H1 (cell line): ENCODE measurements around the gene CTDP1. TPM values are rescaled to one million over a fixed set of nuclear protein-coding genes. Genes with fewer than 3 reads are reported as not detected.

Source experiments
- EGR1 ChIP-seq: IDR thresholded peaks from 2 replicates; pipeline ENCODE4 v1.6.1; 2011; ENCODE audit warnings: low read depth, low read length, borderline replicate concordance
- JUN ChIP-seq: IDR thresholded peaks from 2 replicates; pipeline ENCODE4 v1.6.1; 2011; ENCODE audit warnings: low read depth, mild to moderate bottlenecking, improper control_type of control experiment, low read length
- KDM4A ChIP-seq: IDR thresholded peaks from one replicate; pipeline ENCODE4 v1.7.1; 2012; ENCODE audit warnings: low read depth, mild to moderate bottlenecking, moderate library complexity, low read length, inconsistent platforms; ENCODE audit not compliant: severe bottlenecking
- SIN3A ChIP-seq, 2 experiments: IDR thresholded peaks in 1 of 2; conservative IDR thresholded peaks in 1 of 2; 2 replicates each; pipeline ENCODE4 v1.6.1; 2011 to 2012; ENCODE audit warnings: low read length in 2 of 2, improper control_type of control experiment in 1 of 2, low read depth in 1 of 2, mild to moderate bottlenecking in 1 of 2
- SIX5 ChIP-seq: IDR thresholded peaks from 2 replicates; pipeline ENCODE4 v1.6.1; 2011; ENCODE audit warnings: mild to moderate bottlenecking, low read depth, low read length
- polyA plus RNA-seq, 7 experiments: library from polyadenylated mRNA; depleted of rRNA in 3 of 7; stranded (reverse) in 5 of 7; unstranded in 2 of 7; fragments of >200 nt in 5 of 7; fragments of 200-250 nt in 2 of 7; gene quantifications; 1 replicate in 5 of 7; 2 replicates in 1 of 7; 4 replicates in 1 of 7; pipeline versions ENCODE4 v1.2.1 to v1.2.3, GENCODE V29; 2011 to 2013; ENCODE audit warnings: missing spikeins in 2 of 7, mixed read lengths in 2 of 7
- total RNA-seq: library from RNA; stranded (reverse); fragmentation: NEBNext Ultra II Directional; extraction: Animal tissue kit (Norgen Biotek cat#: 25700); gene quantifications from 2 replicates; pipeline ENCODE4 v1.2.1, GENCODE V29; 2021

Gene CTDP1
- total and polyA plus RNA-seq, 2 of the 8 experiments (the other 6 are each of a cell fraction or from before 2014, with no cell fraction given), result 16.6 to 37.0 TPM

DNA sequence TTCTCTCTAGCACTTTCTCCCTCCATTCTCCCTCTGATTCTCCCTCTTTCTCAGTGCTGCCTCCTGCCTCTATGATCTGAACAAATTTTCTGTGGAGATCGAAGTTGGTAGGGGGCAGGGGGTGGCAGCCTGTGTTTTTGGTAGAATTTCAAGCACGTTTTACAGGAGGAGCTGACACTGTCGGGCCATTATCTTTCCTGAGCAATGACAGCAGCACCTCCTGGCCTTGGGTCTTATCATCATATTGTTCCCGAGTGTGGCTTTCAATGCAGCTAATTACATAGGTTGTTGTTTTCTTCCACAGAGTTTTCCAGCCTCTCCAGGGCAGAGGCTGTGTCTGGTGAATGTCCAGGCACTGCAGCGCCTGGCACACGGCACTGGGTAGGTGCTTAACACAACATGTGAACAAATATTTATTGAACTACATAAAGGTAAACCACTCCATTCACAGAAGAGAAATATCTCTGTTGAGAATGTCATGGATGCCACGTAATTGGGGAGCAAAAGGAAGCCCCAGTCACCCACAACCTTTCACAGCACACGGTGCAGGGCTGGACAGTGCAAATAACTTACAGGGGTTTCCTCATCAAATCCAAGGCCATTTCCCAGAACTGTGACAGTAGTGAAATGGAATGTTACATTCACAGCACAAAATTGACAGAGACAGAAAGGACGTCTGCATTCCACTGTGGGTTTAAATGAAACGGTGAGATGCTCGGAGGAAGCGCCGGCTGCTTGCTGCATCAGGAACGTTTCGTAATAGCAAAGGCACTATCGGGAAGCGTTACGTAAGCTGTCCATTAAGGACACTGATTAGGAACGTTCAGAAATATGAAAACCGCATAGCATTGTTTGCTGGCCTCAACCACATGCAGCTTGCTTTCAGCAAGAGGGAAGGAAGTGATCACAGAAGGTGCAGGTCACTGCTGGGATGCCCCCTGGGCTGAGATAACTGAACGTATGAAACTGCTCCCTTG lies 111.7 kb downstream of the CTDP1 start (continued):
- TF ChIP-seq SIX5, result no peak
- no peak for TF ChIP-seq KDM4A
- no peak for TF ChIP-seq EGR1
- TF ChIP-seq JUN, result no peak
- TF ChIP-seq SIN3A (conservative IDR thresholded peaks at IDR 0.05 in 1 of 2, IDR thresholded peaks at IDR 0.05 in 1 of 2; ENCODE audit: low read depth in 1 of 2, low read length in 2 of 2), result no peak
